ENCODE measurements around the gene LGR4. TPM values are rescaled to one million over a fixed set of nuclear protein-coding genes. Genes with fewer than 3 reads are reported as not detected.

Gene LGR4
- total and polyA plus RNA-seq, 2 of the 4 experiments (the other 2 are of a cell fraction): 2.9 to 6.8 TPM

DNA sequence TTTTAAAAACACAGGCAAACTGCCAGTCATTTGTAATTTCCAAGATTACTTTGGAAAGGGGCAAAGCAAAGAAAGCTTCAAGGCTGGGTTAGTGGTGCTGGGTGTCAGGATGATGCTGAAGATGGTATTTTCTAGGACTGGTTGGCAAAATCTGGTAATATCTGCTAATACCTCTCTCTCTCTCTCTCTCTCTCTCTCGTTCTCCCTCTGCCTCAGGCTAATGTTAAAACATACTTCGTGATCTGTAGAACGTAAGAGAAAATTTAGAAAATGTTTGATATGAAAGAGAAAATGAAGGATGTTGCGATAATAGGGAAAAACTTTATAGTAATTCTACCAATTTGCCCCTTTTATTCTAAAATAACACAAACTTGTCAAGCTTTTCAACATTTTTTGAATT, 9.4 kb upstream of the LGR4 start:
- in situ Hi-C loops (cut with MboI; ENCODE audit: low sequenced_read_pairs): loop anchor here (25.0 kb wide), 1 partner anchor 720 kb away; no protein-coding TSS in a partner anchor
- Histone ChIP-seq H4K91ac (ENCODE audit: insufficient read depth, low read depth, low read length) (no peak overlapping the region), H3K9me3 (ENCODE audit: control insufficient read depth, insufficient read depth, low read length) (no peaks in the 10 kb centered on the region), H3K4me3 (ENCODE audit: insufficient read depth, low read depth, low read length) (no peak overlapping the region), H3K9ac (ENCODE audit: low read depth, low read length) (no peak overlapping the region), H2BK15ac (ENCODE audit: low read depth, low read length) (no peak overlapping the region), H3K36me3 (ENCODE audit: control insufficient read depth, insufficient read depth, low read length) (no peaks in the 10 kb centered on the region), H2BK5ac (ENCODE audit: low read depth, low read length, poor library complexity, severe bottlenecking) (no peak overlapping the region), H2BK120ac (ENCODE audit: low read depth, low read length) (no peak overlapping the region), H2AK9ac (replicated peaks; ENCODE audit: low read depth, low read length, poor library complexity) (no peak overlapping the region), H3K79me1 (ENCODE audit: low read depth in 1 of 2, low read length in 2 of 2) (no peaks in the 10 kb centered on the region), H3K18ac (ENCODE audit: low read depth, low read length) (no peak overlapping the region), H4K5ac (ENCODE audit: low read depth, low read length) (no peak overlapping the region), H3K23ac (ENCODE audit: low read depth, low read length) (no peak overlapping the region), H3K9me1 (ENCODE audit: insufficient read depth, low read length) (no peaks in the 10 kb centered on the region; the same call in 1 of the 2 replicates), H4K8ac (ENCODE audit: low read depth in 2 of 2, low read length in 2 of 2) (no peak overlapping the region), H2AFZ (replicated peaks; ENCODE audit: low read length, poor library complexity) (no peak overlapping the region), H3K14ac (replicated peaks; ENCODE audit: low read depth, low read length) (no peak overlapping the region), H2BK20ac (ENCODE audit: low read depth, low read length) (no peak overlapping the region), H3K4ac (ENCODE audit: low read depth, low read length) (no peak overlapping the region), H2AK5ac (ENCODE audit: low read depth, low read length) (no peak overlapping the region), H3K56ac (ENCODE audit: extremely low read depth, insufficient read depth, low read length) (no peak overlapping the region), H3K27ac (ENCODE audit: insufficient read depth, low read length) (no peak overlapping the region), H4K20me1 (ENCODE audit: insufficient read depth, low read length) (no peaks in the 10 kb centered on the region), H3K27me3 (ENCODE audit: control insufficient read depth, insufficient read depth, low read length) (no peaks in the 10 kb centered on the region), H3K4me2 (ENCODE audit: low read depth, low read length) (no peak overlapping the region), H3K4me1 (ENCODE audit: control insufficient read depth, insufficient read depth, low read length) (no peaks in the 10 kb centered on the region)
- CTCF ChIA-PET: interaction anchor here (0.5 to 0.7 kb wide), 3 partner anchors 14 to 382 kb away, joined by 3 to 5 read pairs (median 4); no protein-coding TSS in a partner anchor
- BruUV-seq (replicated peaks): no TSS peak
- dilution Hi-C loops (cut with HindIII; ENCODE audit: low sequenced_read_pairs, unreplicated experiment): loop anchor here (25.0 kb wide), 1 partner anchor 295 kb away; no protein-coding TSS in a partner anchor
- DNase-seq: no peak
- whole genome bisulfite sequencing, 2 experiments (ENCODE audit: extremely low coverage in 2 of 2, insufficient read length in 1 of 2): 100% methylated on average over 3 of the region's 4 CpGs; no CpG with 5 or more reads in 1 of the 2 experiments
- intact Hi-C loops (cut with micrococcal nuclease): loop anchor here (10.0 kb wide), 1 partner anchor 1197 kb away; no protein-coding TSS in a partner anchor
- TF ChIP-seq, protein P1, sequence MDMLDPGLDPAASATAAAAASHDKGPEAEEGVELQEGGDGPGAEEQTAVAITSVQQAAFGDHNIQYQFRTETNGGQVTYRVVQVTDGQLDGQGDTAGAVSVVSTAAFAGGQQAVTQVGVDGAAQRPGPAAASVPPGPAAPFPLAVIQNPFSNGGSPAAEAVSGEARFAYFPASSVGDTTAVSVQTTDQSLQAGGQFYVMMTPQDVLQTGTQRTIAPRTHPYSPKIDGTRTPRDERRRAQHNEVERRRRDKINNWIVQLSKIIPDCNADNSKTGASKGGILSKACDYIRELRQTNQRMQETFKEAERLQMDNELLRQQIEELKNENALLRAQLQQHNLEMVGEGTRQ (IDR thresholded peaks at IDR 0.05; ENCODE audit: low read depth, low read length): no peak
- TF ChIP-seq, protein P2, sequence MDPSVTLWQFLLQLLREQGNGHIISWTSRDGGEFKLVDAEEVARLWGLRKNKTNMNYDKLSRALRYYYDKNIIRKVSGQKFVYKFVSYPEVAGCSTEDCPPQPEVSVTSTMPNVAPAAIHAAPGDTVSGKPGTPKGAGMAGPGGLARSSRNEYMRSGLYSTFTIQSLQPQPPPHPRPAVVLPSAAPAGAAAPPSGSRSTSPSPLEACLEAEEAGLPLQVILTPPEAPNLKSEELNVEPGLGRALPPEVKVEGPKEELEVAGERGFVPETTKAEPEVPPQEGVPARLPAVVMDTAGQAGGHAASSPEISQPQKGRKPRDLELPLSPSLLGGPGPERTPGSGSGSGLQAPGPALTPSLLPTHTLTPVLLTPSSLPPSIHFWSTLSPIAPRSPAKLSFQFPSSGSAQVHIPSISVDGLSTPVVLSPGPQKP (IDR thresholded peaks at IDR 0.05; ENCODE audit: borderline replicate concordance, low read depth, low read length): no peak
- TF ChIP-seq POLR2A (IDR thresholded peaks at IDR 0.05; ENCODE audit: low read depth, low read length) (no peak), NFE2L2 (IDR thresholded peaks at IDR 0.05; ENCODE audit: low read depth, low read length) (no peak), MAZ (IDR thresholded peaks at IDR 0.05; ENCODE audit: borderline replicate concordance, low read depth, low read length) (no peak), CHD1 (IDR thresholded peaks at IDR 0.05; ENCODE audit: low read depth, low read length) (no peak), CEBPB (IDR thresholded peaks at IDR 0.05; ENCODE audit: low read depth, low read length) (no peak), FOS (IDR thresholded peaks at IDR 0.05; ENCODE audit: low read depth, low read length) (no peak), BHLHE40 (IDR thresholded peaks at IDR 0.05; ENCODE audit: low read depth, low read length) (no peak), SMC3 (IDR thresholded peaks at IDR 0.05; ENCODE audit: low read depth, low read length) (no peak), MXI1 (IDR thresholded peaks at IDR 0.05; ENCODE audit: borderline replicate concordance, low read depth, low read length) (no peak), MAFK (IDR thresholded peaks at IDR 0.05; ENCODE audit: low read depth, low read length) (no peak), RCOR1 (IDR thresholded peaks at IDR 0.05; ENCODE audit: insufficient replicate concordance, low read length) (no peak), RAD21 (IDR thresholded peaks at IDR 0.05; ENCODE audit: low read length) (no peak), RFX5 (IDR thresholded peaks at IDR 0.05; ENCODE audit: low read depth, low read length) (no peak)
- TF ChIP-seq, protein P3, sequence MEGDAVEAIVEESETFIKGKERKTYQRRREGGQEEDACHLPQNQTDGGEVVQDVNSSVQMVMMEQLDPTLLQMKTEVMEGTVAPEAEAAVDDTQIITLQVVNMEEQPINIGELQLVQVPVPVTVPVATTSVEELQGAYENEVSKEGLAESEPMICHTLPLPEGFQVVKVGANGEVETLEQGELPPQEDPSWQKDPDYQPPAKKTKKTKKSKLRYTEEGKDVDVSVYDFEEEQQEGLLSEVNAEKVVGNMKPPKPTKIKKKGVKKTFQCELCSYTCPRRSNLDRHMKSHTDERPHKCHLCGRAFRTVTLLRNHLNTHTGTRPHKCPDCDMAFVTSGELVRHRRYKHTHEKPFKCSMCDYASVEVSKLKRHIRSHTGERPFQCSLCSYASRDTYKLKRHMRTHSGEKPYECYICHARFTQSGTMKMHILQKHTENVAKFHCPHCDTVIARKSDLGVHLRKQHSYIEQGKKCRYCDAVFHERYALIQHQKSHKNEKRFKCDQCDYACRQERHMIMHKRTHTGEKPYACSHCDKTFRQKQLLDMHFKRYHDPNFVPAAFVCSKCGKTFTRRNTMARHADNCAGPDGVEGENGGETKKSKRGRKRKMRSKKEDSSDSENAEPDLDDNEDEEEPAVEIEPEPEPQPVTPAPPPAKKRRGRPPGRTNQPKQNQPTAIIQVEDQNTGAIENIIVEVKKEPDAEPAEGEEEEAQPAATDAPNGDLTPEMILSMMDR (conservative IDR thresholded peaks at IDR 0.05; ENCODE audit: low read depth, low read length): no peak
- POLR2A ChIA-PET (ENCODE audit: unreplicated experiment): no interaction called here
- no peak for ATAC-seq (ENCODE audit: low read depth)

Measured in IMR-90 (cell line).